ENCODE data around the gene KCNK17. TPM values are rescaled to one million over a fixed set of nuclear protein-coding genes. Genes with fewer than 3 reads are reported as not detected.

Gene KCNK17
- total RNA-seq, 1 experiment from 2014 or later, result not detected

DNA sequence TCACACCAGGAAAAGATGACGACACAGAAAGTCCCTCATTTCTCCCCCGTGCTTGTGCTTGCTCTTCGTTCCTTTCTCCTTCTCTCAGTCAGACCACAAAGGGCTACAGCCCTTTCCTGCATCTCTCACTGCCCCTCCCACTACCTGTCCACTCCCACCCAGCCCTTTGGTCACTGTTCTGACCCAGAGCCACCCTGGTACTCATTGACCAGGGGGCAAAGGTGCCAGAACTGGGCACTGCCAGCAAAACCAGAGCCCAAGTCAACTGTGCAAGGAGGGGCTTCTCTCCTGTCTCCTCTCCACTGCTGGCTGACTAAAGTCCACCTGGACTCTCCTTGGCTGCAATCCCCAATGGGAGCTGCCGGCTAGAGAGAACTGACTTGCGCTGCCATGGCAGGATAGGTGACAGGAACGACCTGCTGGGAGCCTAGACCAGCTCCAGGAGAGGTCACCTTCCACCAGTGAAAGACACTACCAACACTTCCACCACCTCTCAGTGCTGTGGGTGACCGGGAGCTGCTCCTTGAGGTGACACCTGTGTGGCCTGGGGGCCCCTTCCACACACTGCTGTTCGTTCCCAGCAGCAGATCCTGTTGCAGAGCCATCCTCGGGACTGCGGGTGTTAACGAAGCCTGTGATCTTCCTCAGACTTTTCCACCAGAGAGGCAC is 32.8 kb downstream of the KCNK17 start:
- POLR2A ChIA-PET, result no interaction called here
- Histone ChIP-seq H3K4me3 (ENCODE audit: low read depth in 2 of 2, low read length in 2 of 2) (no peak overlapping the region), H3K9me3 (ENCODE audit: control insufficient read depth, insufficient read depth, low read depth, low read length) (no peaks in the 10 kb centered on the region), H3K27me3 (ENCODE audit: control insufficient read depth, insufficient read depth, low read length) (no peaks in the 10 kb centered on the region), H3K27ac (ENCODE audit: low read length) (no peak overlapping the region), H3K36me3 (ENCODE audit: control insufficient read depth, insufficient read depth, low read length) (no peaks in the 10 kb centered on the region), H3K4me1 (ENCODE audit: control insufficient read depth, insufficient read depth, low read length) (no peaks in the 10 kb centered on the region; the same call in 1 of the 2 replicates)
- DNase-seq (ENCODE audit: low read depth, low spot score) (no peak), ATAC-seq (no peak)
- TF ChIP-seq TCF7L2 (IDR thresholded peaks at IDR 0.05; ENCODE audit: low read depth, low read length) (no peak), SIN3A (IDR thresholded peaks at IDR 0.05; ENCODE audit: borderline replicate concordance, insufficient read depth, low read depth, low read length) (no peak), POLR2AphosphoS5 (IDR thresholded peaks at IDR 0.05; ENCODE audit: low read depth, low read length) (no peak)
- TF ChIP-seq, protein P1, sequence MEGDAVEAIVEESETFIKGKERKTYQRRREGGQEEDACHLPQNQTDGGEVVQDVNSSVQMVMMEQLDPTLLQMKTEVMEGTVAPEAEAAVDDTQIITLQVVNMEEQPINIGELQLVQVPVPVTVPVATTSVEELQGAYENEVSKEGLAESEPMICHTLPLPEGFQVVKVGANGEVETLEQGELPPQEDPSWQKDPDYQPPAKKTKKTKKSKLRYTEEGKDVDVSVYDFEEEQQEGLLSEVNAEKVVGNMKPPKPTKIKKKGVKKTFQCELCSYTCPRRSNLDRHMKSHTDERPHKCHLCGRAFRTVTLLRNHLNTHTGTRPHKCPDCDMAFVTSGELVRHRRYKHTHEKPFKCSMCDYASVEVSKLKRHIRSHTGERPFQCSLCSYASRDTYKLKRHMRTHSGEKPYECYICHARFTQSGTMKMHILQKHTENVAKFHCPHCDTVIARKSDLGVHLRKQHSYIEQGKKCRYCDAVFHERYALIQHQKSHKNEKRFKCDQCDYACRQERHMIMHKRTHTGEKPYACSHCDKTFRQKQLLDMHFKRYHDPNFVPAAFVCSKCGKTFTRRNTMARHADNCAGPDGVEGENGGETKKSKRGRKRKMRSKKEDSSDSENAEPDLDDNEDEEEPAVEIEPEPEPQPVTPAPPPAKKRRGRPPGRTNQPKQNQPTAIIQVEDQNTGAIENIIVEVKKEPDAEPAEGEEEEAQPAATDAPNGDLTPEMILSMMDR (IDR thresholded peaks at IDR 0.05), result no peak
- TF ChIP-seq, protein P2, sequence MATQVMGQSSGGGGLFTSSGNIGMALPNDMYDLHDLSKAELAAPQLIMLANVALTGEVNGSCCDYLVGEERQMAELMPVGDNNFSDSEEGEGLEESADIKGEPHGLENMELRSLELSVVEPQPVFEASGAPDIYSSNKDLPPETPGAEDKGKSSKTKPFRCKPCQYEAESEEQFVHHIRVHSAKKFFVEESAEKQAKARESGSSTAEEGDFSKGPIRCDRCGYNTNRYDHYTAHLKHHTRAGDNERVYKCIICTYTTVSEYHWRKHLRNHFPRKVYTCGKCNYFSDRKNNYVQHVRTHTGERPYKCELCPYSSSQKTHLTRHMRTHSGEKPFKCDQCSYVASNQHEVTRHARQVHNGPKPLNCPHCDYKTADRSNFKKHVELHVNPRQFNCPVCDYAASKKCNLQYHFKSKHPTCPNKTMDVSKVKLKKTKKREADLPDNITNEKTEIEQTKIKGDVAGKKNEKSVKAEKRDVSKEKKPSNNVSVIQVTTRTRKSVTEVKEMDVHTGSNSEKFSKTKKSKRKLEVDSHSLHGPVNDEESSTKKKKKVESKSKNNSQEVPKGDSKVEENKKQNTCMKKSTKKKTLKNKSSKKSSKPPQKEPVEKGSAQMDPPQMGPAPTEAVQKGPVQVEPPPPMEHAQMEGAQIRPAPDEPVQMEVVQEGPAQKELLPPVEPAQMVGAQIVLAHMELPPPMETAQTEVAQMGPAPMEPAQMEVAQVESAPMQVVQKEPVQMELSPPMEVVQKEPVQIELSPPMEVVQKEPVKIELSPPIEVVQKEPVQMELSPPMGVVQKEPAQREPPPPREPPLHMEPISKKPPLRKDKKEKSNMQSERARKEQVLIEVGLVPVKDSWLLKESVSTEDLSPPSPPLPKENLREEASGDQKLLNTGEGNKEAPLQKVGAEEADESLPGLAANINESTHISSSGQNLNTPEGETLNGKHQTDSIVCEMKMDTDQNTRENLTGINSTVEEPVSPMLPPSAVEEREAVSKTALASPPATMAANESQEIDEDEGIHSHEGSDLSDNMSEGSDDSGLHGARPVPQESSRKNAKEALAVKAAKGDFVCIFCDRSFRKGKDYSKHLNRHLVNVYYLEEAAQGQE (IDR thresholded peaks at IDR 0.05; ENCODE audit: insufficient read depth in 1 of 2, low read depth in 2 of 2, low read length in 1 of 2), result no peak
- CTCF ChIA-PET, result no interaction called here
- in situ Hi-C loops (cut with HindIII; ENCODE audit: low pct_unique_long_range_greater_than_20kb, low sequenced_read_pairs) (no loop called here), intact Hi-C loops (cut with micrococcal nuclease; ENCODE audit: unreplicated experiment) (no loop called here)
- no TSS peak for BruUV-seq (replicated peaks)

DNA sequence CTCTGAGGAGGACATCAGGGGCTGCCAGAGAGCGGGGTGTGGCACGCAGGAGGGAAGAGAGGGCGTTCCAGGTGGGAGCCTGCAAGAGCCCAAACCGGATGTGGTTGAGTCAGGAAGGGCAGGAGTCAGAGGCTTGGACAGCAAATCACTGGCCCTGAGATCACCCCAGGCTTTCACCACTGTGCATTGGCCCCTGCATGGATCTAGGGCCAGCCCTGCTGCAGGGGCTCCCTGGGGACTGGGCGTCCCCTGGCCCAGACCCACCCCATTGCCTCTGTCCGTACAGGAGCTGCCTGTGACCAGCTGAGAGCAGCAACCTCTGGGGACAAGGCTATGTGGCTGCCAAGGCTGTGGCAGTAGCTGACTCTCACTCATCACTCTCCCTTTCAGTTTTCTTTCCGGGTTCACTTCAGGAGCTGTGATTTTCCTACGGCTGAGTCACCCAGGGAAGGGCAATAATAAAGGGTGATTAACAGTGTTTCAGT is 33.9 kb downstream of the KCNK17 start:
- no peak for DNase-seq (ENCODE audit: low read depth, low spot score)
- no peak overlapping the region for H3K27ac ChIP-seq (ENCODE audit: low read length)
- TF ChIP-seq, protein P2 (IDR thresholded peaks at IDR 0.05; ENCODE audit: insufficient read depth in 1 of 2, low read depth in 2 of 2, low read length in 1 of 2), result no peak
- no peak for TF ChIP-seq SIN3A (IDR thresholded peaks at IDR 0.05; ENCODE audit: borderline replicate concordance, insufficient read depth, low read depth, low read length)
- TF ChIP-seq, protein P1 (IDR thresholded peaks at IDR 0.05), result no peak
- no peak for TF ChIP-seq TCF7L2 (IDR thresholded peaks at IDR 0.05; ENCODE audit: low read depth, low read length)
- no peak for TF ChIP-seq POLR2AphosphoS5 (IDR thresholded peaks at IDR 0.05; ENCODE audit: low read depth, low read length)
- no peaks in the 10 kb centered on the region; the same call in 1 of the 2 replicates for H3K27me3 ChIP-seq (ENCODE audit: control insufficient read depth, insufficient read depth, low read length)
- no peaks in the 10 kb centered on the region; the same call in 1 of the 2 replicates for H3K4me1 ChIP-seq (ENCODE audit: control insufficient read depth, insufficient read depth, low read length)
- H3K4me3 ChIP-seq (ENCODE audit: low read depth in 2 of 2, low read length in 2 of 2), result no peak overlapping the region
- ChIA-PET POLR2A (interaction anchor here (0.6 kb wide), 1 partner anchor 137 kb away, joined by 9 read pairs; no protein-coding TSS in a partner anchor), CTCF (no interaction called here)
- in situ Hi-C loops (cut with HindIII; ENCODE audit: low pct_unique_long_range_greater_than_20kb, low sequenced_read_pairs), result no loop called here
- no TSS peak for BruUV-seq (replicated peaks)
- H3K36me3 ChIP-seq (ENCODE audit: control insufficient read depth, insufficient read depth, low read length), result no peaks in the 10 kb centered on the region
- peak; percentile 85 for ATAC-seq
- intact Hi-C loops (cut with micrococcal nuclease; ENCODE audit: unreplicated experiment), result no loop called here
- H3K9me3 ChIP-seq (ENCODE audit: control insufficient read depth, insufficient read depth, low read depth, low read length), result no peaks in the 10 kb centered on the region

Measured in Panc1 (cell line).